GM12873 (cell line): ENCODE measurements around the gene BCO2.

Experiments used
- TF ChIP-seq, protein P1 (sequence below): IDR thresholded peaks from 2 replicates; pipeline ENCODE4 v1.5.1; 2012; ENCODE audit warnings: low read depth, mild to moderate bottlenecking, moderate library complexity, low read length, control low read depth; ENCODE audit not compliant: insufficient read depth; ENCODE audit errors: missing control alignments

BCO2 gene

DNA sequence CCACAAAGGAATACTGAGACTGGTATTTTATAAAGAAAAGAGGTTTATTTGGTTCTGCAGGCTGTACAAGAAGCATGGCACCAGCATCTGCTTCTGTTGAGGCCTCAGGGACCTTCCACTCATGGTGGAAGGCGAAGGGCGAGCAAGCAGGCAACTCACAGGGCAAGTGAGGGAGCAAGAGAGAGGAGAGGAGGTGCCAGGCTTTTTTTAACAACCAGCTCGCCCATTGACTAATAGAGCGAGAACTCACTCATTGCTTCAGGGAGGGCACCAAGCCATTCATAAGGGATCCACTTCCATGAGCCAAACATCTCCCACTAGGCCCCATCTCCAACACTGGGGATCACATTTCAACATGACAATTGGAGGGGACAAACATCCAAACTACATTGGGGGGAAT lies 52.2 kb downstream of the BCO2 start:
- TF ChIP-seq, protein P1, sequence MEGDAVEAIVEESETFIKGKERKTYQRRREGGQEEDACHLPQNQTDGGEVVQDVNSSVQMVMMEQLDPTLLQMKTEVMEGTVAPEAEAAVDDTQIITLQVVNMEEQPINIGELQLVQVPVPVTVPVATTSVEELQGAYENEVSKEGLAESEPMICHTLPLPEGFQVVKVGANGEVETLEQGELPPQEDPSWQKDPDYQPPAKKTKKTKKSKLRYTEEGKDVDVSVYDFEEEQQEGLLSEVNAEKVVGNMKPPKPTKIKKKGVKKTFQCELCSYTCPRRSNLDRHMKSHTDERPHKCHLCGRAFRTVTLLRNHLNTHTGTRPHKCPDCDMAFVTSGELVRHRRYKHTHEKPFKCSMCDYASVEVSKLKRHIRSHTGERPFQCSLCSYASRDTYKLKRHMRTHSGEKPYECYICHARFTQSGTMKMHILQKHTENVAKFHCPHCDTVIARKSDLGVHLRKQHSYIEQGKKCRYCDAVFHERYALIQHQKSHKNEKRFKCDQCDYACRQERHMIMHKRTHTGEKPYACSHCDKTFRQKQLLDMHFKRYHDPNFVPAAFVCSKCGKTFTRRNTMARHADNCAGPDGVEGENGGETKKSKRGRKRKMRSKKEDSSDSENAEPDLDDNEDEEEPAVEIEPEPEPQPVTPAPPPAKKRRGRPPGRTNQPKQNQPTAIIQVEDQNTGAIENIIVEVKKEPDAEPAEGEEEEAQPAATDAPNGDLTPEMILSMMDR, result no peak

GRCh38 chr11:112228706-112229105 lies 53.4 kb downstream of the BCO2 start:
- TF ChIP-seq, protein P1, result no peak

DNA sequence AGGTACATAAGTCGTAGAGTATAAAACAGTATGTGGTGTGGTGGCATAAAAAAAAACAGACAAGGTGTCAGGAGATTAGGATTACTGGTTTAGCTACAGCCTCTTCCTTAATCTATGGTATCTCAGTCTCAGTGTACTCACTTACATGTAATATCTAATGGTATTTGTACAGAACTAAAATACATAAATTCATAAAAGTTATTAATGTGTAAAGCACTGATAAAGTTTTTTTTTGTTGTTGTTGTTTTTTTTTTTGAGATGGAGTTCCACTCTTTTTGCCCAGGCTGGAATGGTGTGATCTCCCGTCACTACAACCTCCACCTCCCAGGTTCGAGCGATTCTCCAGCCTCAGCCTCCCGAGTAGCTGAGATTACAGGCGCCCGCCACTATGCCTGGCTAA lies 53.8 kb downstream of the BCO2 start:
- TF ChIP-seq, protein P1, result no peak

DNA sequence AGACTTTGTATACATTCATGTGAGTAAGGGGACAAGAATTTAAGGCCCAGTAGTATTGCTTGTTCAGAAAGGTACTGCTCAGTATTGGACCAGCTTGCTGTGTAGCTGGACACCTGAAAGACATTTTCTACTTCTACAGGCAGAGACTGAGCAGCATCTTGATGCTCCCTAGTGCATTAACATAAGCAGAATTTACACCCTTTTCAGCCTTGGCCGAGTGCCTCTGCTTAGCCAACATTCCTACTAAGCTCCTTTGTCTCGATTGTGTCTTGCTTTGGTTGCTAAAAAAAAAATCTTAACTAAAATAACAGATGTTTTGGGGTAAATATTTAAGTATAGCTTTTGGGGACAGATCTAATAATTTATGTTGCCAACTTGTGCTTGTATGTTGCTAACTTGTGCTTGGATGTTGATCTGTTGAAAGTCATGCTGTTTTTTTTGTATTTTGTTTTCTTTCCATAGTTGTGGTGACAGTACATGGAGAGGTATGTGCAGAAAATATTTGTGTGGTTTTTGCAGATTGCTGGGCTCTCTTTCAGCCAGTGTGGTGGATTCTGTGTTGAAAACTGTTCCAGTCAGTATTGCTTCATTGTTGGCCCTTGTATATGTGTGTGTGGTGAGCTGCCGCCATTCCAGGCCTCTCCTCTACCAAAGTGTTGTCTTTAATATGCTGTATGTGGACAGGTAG lies 54.6 kb downstream of the BCO2 start:
- TF ChIP-seq, protein P1, result no peak

GRCh38 chr11:112231952-112232351 lies 56.6 kb downstream of the BCO2 start:
- TF ChIP-seq, protein P1, result no peak

GRCh38 chr11:112235750-112236390 lies 60.6 kb downstream of the BCO2 start:
- TF ChIP-seq, protein P1, result no peak

DNA sequence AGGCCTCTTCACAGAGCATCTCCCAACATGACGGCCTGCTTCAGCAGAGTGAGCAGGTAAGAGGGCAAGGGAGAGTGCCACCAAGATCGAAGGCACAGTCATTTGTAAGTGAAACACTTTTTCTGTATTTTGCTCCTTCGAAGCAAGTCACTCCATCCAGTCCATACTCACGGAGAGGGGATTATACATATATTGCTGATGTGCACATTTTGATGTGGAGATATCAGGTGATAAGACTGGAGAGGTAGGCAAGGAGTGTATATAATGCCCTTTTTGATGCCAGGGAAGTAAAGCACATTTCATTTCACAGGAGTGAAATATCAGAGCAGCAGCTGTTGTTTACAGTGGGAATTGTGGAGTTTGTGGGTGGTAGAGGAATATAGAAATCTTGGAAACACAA lies 62.1 kb downstream of the BCO2 start:
- TF ChIP-seq, protein P1, result no peak
